Effector memory CD8-positive, alpha-beta T cell (primary cell): ENCODE results near the gene MCMBP.
"Not testable (repeated sequence)": the region's sequence is repeated elsewhere in the genome, so short reads cannot be mapped to it uniquely, and the experiment has no call there.

ENCODE experiments used
- ATAC-seq: fragments of 150-1000 bp; cut with Tn5 transposase; replicated peaks from 2 replicates; pipeline ENCODE4 v1.10.0; 2021; ENCODE audit warnings: mild to moderate bottlenecking, moderate library complexity
- DNase-seq, 3 experiments: peaks; one replicate each; pipeline ENCODE4 v3.0.0; 2021
- H3K27ac Mint-ChIP-seq, 2 donors: one replicate each; pipeline ENCODE4 v1.8.0; 2022; ENCODE audit warnings: mild to moderate bottlenecking in 2 of 2, mixed read lengths in 2 of 2, moderate library complexity in 2 of 2
- H3K27me3 Mint-ChIP-seq, 2 donors: one replicate each; pipeline ENCODE4 v1.8.0; 2022; ENCODE audit warnings: mixed read lengths in 2 of 2
- H3K36me3 Mint-ChIP-seq: one replicate; pipeline ENCODE4 v1.8.0; 2022; ENCODE audit warnings: mild to moderate bottlenecking, moderate library complexity, mixed read lengths; ENCODE audit not compliant: insufficient read depth
- H3K4me1 Mint-ChIP-seq, 2 donors: one replicate each; pipeline ENCODE4 v1.8.0; 2022; ENCODE audit warnings: low read depth in 2 of 2, mixed read lengths in 2 of 2
- H3K4me3 Mint-ChIP-seq, 2 donors: one replicate each; pipeline ENCODE4 v1.8.0; 2022; ENCODE audit warnings: mild to moderate bottlenecking in 2 of 2, mixed read lengths in 2 of 2, moderate library complexity in 2 of 2
- H3K9me3 Mint-ChIP-seq, 2 donors: one replicate each; pipeline ENCODE4 v1.8.0; 2022; ENCODE audit warnings: mixed read lengths in 2 of 2

The MCMBP gene

DNA sequence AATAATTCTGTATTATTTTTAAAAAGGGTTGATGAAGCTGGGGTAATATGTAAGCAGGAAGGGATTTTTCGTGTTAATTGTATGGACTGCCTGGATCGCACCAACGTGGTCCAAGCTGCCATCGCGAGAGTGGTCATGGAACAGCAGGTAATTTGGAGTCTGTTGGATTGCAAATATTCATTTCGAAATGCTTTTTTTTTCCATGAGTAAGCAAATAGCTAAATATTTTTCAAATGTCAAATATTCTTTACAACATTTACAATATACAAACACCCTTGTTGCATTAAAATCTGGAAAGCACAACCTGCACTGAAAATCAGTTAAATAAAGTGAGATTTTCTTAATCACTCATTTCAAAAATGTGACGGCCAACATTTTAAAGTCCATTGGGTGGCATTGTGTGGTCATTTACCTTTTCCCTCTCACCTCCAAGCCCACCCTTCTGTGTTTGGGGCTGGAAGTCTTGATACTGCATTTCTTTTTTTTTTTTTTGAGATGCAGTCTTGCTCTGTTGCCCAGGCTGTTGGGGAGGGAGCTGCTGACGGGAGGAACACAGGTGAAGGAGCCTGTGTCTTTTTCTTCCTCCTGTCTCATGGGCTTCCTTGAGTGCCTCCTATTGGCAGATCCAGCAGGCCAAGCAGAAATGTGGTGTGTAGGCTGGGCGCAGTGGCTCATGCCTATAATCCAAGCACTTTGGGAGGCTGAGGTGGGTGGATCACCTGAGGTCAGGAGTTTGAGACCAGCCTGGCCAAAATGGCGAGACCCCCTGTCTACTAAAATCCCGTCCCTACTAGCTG is 66.1 kb downstream of the MCMBP start:
- H3K27me3 Mint-ChIP-seq = no peaks in the 10 kb centered on the region
- DNase-seq = no peak
- no peak for ATAC-seq
- peaks cover 3% of the 10 kb centered on the region for H3K36me3 Mint-ChIP-seq
- no peak overlapping the region for H3K4me3 Mint-ChIP-seq
- H3K27ac Mint-ChIP-seq = no peak overlapping the region
- no peaks in the 10 kb centered on the region for H3K9me3 Mint-ChIP-seq
- H3K4me1 Mint-ChIP-seq = peaks cover 0 to 1% of the 10 kb centered on the region in 2 donors

DNA sequence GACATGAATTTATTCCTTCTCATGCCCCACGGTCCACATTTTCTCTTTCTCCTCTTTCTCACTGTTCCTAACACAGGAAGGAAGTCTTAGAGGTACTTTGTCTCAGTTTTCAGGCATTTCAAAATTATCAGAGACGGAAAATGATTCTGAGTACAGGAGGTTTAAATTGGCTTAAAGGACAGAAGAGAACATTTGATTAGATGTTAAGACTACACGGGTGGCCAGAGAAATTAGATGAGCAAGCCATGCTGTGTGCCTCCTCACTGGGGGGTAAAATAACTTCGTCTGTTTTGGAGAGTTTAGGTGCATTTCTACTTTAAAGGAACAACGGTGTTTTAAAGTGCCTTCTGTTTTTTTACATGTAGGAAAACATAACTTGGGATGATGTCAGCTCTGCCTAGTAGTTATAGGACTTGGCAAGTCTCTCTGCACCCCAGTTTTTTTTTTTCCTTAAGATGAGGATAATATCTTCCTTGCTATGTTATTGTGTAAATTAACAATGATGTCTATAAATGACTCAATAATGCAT is 66.9 kb downstream of the MCMBP start:
- H3K9me3 Mint-ChIP-seq = no peaks in the 10 kb centered on the region
- H3K4me1 Mint-ChIP-seq = peaks cover 0 to 1% of the 10 kb centered on the region in 2 donors
- H3K27me3 Mint-ChIP-seq = no peaks in the 10 kb centered on the region
- H3K36me3 Mint-ChIP-seq = peaks cover 3% of the 10 kb centered on the region
- DNase-seq (no peak), ATAC-seq (no peak)
- no peak overlapping the region for H3K4me3 Mint-ChIP-seq
- no peak overlapping the region for H3K27ac Mint-ChIP-seq

DNA sequence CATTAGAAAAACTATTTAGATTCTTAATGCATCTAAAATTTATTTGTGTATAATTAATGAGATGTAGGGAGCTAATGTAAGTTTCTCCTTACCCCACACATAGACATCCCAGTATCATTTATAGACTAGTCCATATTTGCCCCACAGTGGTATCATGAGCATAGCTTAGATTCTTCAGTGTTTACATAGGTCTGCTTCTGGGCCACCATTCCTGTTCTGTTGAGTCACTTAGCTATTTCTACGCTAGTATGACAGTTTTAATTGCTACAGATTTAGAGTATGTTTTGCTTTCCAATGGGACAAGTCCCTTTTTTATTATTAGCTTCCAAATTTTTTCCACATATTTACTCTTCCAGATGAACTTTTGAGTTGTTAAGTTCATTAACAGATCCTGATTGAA is 69.4 kb downstream of the MCMBP start:
- ATAC-seq = no peak
- no peak overlapping the region for H3K4me3 Mint-ChIP-seq
- no peak for DNase-seq
- H3K36me3 Mint-ChIP-seq = peaks cover 3% of the 10 kb centered on the region
- peaks cover 0 to 1% of the 10 kb centered on the region in 2 donors for H3K4me1 Mint-ChIP-seq
- no peaks in the 10 kb centered on the region for H3K9me3 Mint-ChIP-seq
- H3K27ac Mint-ChIP-seq = no peak overlapping the region
- H3K27me3 Mint-ChIP-seq = no peaks in the 10 kb centered on the region

DNA sequence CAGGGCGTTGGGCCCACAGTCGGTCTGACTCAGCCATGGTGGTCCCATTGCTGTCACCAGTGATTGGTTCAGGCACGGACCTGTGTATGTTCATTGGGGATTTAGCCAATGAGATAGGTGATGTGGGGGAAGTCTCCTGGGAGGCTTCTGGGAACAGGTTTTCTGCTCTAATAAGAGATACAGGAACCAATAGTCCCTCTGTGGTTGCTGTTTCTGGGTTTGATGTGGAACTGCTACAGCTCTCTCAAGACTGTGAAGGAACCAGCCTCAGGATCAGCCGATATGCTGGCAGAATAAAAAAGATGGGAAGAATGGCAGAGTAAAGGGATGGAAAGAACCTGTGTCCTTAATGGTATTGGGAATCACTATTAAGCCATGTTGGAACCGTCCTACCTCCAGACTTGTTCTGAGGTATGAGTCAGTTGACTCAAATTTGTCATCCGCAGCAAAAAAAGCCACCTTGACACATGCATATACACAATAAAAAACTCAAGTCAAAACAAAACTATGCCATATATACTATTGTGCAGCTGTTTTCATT is 70.6 kb downstream of the MCMBP start:
- H3K9me3 Mint-ChIP-seq = no peaks in the 10 kb centered on the region
- H3K4me3 Mint-ChIP-seq = no peak overlapping the region
- no peaks in the 10 kb centered on the region for H3K27me3 Mint-ChIP-seq
- no peaks in the 10 kb centered on the region for H3K4me1 Mint-ChIP-seq
- no peak overlapping the region for H3K27ac Mint-ChIP-seq
- no peak for DNase-seq
- peaks cover 3% of the 10 kb centered on the region for H3K36me3 Mint-ChIP-seq
- ATAC-seq = no peak

DNA sequence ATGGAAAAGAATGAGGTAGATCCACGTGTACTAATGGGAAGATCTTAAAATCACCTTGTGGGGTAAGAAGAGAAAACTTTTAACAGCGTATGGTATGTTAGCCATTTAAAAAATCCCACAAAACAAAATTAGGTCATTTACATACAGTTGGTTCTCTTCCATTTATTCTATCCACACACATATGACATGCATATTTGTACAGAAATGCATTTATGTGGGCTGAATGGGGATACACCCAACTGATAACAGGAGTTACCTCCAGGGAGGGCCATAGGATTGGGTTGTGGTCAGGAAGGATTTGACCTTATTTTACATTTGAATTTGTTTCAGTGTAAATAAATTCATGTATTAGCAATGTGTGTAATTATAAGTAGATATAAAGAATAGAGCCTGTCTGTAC is 71.5 kb downstream of the MCMBP start:
- ATAC-seq (no peak), DNase-seq (no peak)
- Mint-ChIP-seq H3K4me3 (no peak overlapping the region), H3K36me3 (peaks cover 3% of the 10 kb centered on the region), H3K4me1 (no peaks in the 10 kb centered on the region), H3K9me3 (no peaks in the 10 kb centered on the region), H3K27me3 (no peaks in the 10 kb centered on the region), H3K27ac (no peak overlapping the region)

DNA sequence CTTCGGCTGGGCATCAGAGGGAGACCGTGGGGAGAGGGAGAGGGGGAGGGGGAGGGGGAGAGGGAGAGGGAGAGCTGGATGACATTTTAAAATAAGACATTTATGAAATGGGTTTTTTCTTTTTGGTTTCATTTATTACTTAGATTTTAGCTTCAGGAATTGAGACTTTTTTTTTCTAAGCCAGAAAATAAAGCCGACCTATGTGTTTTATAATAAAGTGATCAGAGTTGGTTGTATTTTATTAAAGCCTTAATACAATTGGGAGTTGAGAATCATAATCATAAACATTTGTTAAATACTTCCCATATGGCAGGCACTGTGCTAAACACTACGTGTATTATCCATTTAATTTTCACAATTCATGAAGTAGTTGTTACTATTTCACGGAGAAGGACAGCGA is 76.6 kb downstream of the MCMBP start:
- H3K36me3 Mint-ChIP-seq = no peaks in the 10 kb centered on the region
- H3K27ac Mint-ChIP-seq = no peak overlapping the region
- H3K9me3 Mint-ChIP-seq = no peaks in the 10 kb centered on the region
- no peaks in the 10 kb centered on the region for H3K27me3 Mint-ChIP-seq
- H3K4me1 Mint-ChIP-seq = no peaks in the 10 kb centered on the region
- no peak for DNase-seq
- ATAC-seq = no peak
- no peak overlapping the region for H3K4me3 Mint-ChIP-seq

DNA sequence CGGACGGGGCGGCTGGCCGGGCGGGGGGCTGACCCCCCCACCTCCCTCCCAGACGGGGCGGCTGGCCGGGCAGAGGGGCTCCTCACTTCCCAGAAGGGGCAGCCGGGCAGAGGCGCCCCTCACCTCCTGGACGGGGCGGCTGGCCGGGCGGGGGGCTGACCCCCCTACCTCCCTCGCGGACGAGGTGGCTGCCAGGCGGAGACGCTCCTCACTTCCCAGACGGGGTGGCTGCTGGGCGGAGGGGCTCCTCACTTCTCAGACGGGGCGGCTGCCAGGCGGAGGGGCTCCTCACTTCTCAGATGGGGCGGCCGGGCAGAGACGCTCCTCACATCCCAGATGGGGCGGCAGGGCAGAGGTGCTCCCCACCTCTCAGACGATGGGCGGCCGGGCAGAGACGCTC is 77.5 kb downstream of the MCMBP start:
- not testable (repeated sequence) for H3K4me3 Mint-ChIP-seq

DNA sequence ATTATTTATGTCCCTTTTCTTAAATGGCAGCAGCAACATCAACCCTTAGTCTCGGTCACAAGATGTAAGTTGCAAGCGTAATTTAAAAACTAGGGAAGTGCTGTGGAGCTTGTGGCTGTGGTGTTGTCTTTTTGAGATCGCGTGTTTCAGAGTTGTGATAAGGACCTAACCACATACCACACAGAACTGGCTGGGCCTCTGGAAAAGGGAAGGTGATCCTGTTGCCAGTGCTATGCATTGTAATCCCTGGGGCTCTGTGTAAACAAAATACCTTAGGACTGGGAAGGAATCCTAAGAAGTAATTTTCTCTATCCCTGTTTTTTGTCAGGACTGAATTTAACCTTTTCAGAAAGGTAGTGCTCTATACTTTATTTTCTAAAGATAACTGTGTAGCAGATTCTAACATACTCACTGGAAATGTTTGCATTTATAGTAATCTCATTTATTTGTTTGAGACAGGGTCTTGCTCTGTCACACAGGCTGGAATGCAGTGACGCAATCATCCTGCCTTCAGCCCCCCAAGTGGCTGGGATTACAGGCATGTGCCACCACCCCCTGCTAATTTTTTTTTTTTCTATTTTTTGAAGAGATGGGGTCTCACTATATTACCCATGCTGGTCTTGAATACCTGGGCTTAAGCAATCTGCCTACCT is 86.4 kb downstream of the MCMBP start:
- Mint-ChIP-seq H3K9me3 (no peaks in the 10 kb centered on the region), H3K27me3 (no peaks in the 10 kb centered on the region), H3K4me3 (no peak overlapping the region), H3K27ac (no peak overlapping the region), H3K4me1 (peaks cover 8 to 16% of the 10 kb centered on the region in 2 donors), H3K36me3 (no peaks in the 10 kb centered on the region)
- ATAC-seq (no peak), DNase-seq (no peak)

More for the DNA sequence above, 77.5 kb downstream of the MCMBP start:
- not testable (repeated sequence) for DNase-seq, H3K9me3 Mint-ChIP-seq, ATAC-seq, H3K4me1 Mint-ChIP-seq, H3K27me3 Mint-ChIP-seq, H3K36me3 Mint-ChIP-seq, H3K27ac Mint-ChIP-seq

DNA sequence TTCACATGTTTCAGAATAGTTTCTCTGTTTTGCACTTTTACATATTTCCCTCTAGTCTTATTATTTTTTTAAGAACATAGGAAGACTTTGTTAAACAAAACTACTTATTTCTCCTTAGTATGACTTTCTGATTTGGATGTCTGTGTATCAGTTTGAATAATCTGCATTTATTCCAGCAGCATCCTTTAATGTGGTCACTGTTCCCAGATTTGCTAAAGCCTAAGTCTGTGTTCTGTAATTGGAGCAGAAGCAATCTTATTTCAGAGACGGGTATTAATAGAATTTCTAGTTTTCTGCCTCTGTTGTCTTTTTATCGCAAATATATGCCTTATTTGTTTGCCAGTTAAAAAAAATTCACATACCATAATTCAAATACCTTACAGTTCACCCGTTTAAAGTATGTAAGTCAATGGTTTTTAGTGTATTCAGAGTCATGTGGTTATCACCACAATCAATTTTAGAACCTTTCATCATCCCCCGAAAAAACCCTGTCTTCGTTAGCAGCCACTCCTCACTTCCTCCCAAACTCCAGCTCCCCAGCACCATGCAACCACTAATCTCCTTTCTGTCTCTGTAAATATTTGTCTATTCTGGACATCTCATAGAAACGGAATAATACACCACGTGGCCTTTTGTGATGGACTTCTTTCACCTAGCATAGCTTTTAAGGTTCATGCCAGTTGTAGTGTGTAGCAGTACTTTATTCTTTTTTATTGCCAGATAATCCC is 88.1 kb downstream of the MCMBP start:
- Mint-ChIP-seq H3K27ac (peak overlapping the region in 1 of 2 donors; percentile 36), H3K9me3 (no peaks in the 10 kb centered on the region), H3K36me3 (no peaks in the 10 kb centered on the region), H3K4me3 (no peak overlapping the region), H3K27me3 (no peaks in the 10 kb centered on the region), H3K4me1 (peaks cover 8 to 16% of the 10 kb centered on the region in 2 donors)
- no peak for DNase-seq
- peak; percentile 75 for ATAC-seq

DNA sequence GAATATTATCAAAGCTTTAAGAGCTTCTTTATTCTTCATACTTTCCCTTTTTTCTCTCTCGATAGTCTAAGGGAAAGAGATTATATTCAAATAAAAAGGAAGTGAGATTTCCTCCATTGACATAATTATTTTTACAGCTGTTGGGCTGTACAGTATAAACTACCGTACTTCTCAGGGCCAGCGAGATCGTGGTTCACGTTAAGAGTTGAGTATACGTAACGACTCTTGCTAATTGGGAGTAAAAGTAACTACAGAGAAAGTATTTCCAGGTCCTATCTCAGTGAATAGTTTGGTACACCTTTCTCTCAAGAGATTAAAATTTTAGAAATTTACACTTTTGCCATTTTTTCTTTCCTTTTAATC is 89.0 kb downstream of the MCMBP start:
- DNase-seq = no peak
- no peak overlapping the region for H3K4me3 Mint-ChIP-seq
- no peaks in the 10 kb centered on the region for H3K27me3 Mint-ChIP-seq
- H3K36me3 Mint-ChIP-seq = no peaks in the 10 kb centered on the region
- ATAC-seq = no peak
- H3K4me1 Mint-ChIP-seq = peaks cover 8 to 16% of the 10 kb centered on the region in 2 donors
- H3K9me3 Mint-ChIP-seq = no peaks in the 10 kb centered on the region
- H3K27ac Mint-ChIP-seq = no peak overlapping the region

DNA sequence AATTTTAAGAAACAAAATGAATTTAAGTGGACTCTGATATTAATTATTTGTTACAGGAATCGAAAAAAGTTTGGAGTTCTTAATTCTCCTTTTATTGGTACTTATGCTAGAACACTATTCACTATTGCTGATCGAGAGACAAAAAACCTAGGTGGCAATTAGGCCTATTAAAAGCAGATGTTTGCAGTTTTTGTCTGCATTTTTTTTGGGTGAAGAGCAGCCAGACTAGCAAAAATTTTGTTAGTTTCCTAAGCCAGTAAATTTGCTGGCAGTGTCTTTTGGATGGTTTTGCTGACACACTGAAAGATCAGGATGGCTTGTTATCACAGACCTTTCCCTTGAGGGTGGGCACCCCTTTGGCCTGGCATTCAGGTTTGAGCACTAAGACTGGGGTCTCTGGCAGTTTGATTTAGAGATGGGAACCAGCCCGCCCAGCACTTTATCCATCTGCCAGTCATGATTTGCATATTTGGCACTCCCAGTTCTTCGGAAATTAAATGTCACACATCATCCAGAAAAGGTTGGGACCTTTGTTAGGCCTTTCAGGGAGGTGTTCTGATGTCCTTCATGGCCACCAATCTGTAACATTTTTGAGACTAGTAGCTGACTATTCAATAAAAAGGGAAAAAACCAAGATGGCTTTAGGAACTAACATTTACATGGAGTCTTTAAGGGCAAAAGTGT is 89.5 kb downstream of the MCMBP start:
- DNase-seq (no peak), ATAC-seq (no peak)
- Mint-ChIP-seq H3K4me1 (peaks cover 8 to 16% of the 10 kb centered on the region in 2 donors), H3K9me3 (no peaks in the 10 kb centered on the region), H3K27me3 (no peaks in the 10 kb centered on the region), H3K4me3 (no peak overlapping the region), H3K36me3 (no peaks in the 10 kb centered on the region), H3K27ac (no peak overlapping the region)

DNA sequence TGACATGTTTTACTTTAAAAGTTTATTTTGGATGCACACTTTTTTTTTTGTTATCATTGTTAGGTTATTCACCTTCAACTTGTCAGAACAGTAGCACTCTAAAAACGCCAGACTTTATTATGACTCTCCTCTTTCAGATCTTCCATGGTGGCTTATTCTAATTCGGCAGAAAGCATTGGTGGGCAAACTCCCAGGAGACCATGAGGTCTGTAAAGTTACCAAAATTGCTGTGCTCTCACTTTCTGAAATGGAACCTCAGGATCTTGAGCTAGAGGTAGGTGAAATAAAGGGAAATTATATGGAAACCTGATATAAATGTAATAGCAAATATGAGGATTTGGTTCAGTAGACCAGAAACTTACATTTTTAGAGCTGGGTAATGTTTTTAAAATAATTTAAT is 91.1 kb downstream of the MCMBP start:
- peaks cover 8 to 10% of the 10 kb centered on the region in 2 donors for H3K4me1 Mint-ChIP-seq
- H3K9me3 Mint-ChIP-seq = no peaks in the 10 kb centered on the region
- peaks cover 1% of the 10 kb centered on the region for H3K36me3 Mint-ChIP-seq
- DNase-seq = no peak
- no peaks in the 10 kb centered on the region for H3K27me3 Mint-ChIP-seq
- H3K4me3 Mint-ChIP-seq = no peak overlapping the region
- no peak for ATAC-seq
- no peak overlapping the region for H3K27ac Mint-ChIP-seq

DNA sequence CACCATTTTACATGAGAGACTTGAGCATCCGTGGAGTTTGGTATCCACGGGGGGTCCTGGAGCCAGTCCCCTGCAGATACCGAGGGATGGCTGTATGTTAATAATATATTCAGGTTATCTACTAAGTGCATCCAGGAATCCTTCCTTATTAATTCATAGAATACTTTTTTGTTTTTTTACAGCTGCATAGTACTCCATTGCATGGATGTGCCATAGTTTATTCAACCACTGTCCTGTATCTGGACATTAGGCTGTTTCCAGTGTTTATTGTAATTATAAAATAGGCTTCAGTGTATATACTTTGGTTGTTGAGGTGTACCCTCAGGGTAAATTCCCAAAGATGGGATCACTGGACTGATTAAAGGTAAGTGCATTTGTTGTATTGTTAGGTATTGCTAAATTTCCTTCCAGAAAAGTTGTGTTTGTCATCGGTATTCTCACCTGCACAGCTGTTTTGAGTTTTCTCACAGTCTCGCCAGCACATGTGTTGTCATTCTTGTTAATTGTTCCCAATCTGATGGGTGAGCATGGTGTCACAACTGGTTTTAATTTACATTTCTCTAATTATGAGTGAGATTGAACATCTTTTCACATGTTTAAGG is 91.7 kb downstream of the MCMBP start:
- ATAC-seq (no peak), DNase-seq (no peak)
- Mint-ChIP-seq H3K27me3 (no peaks in the 10 kb centered on the region), H3K36me3 (peaks cover 4% of the 10 kb centered on the region), H3K4me1 (peaks cover 8 to 10% of the 10 kb centered on the region in 2 donors), H3K9me3 (no peaks in the 10 kb centered on the region), H3K4me3 (no peak overlapping the region), H3K27ac (no peak overlapping the region)
